HEK293 (cell line): ENCODE results near the gene C11orf91.

Experiments
- CTCF ChIA-PET: fragments of 350-600 bp; formaldehyde crosslinking; extraction: SDS; loops from one replicate; lab custom pipeline; 2021; ENCODE audit warnings: antibody characterized with exemption; lab: Yijun Ruan, JAX
- POLR2A ChIA-PET: fragments of 300-600 bp; formaldehyde crosslinking; extraction: SDS; loops from one replicate; lab custom pipeline; 2020; ENCODE audit warnings: antibody characterized with exemption, inconsistent platforms; lab: Yijun Ruan, JAX
- H3K27ac ChIP-seq: fragments of 200-500 bp; sonication (Bioruptor generic); 2 replicates; pipeline ENCODE4 v1.5.1; 2014; ENCODE audit warnings: low read depth, low read length, control low read depth, inconsistent platforms; ENCODE audit errors: extremely low read depth
- H3K36me3 ChIP-seq, 2 experiments: fragments of 200-500 bp in 1 of 2; sonication (Bioruptor generic) in 1 of 2; 1 replicate in 1 of 2; 2 replicates in 1 of 2; pipeline ENCODE4 v1.5.1; 2014 to 2017; ENCODE audit warnings: inconsistent platforms in 2 of 2, low read length in 2 of 2; ENCODE audit not compliant: control insufficient read depth in 2 of 2, insufficient read depth in 1 of 2
- H3K4me1 ChIP-seq: fragments of 200-500 bp; sonication (Bioruptor generic); 2 replicates; pipeline ENCODE4 v1.5.1; 2014; ENCODE audit warnings: mild to moderate bottlenecking, low read length, inconsistent platforms; ENCODE audit not compliant: control insufficient read depth, insufficient read depth
- H3K4me3 ChIP-seq: 2 replicates; pipeline ENCODE4 v1.5.1; 2011; ENCODE audit warnings: low read depth, mild to moderate bottlenecking, control low read depth, low read length, moderate library complexity
- H3K9me3 ChIP-seq: fragments of 200-500 bp; sonication (Bioruptor generic); 2 replicates; pipeline ENCODE4 v1.5.1; 2014; ENCODE audit warnings: low read depth, low read length, inconsistent platforms; ENCODE audit not compliant: control insufficient read depth, insufficient read depth
- BCL11B ChIP-seq: fragments of 450-650 bp; formaldehyde crosslinking; IDR thresholded peaks from 2 replicates; pipeline ENCODE4 v1.5.1; 2016; ENCODE audit warnings: low read depth, missing biosample characterization, missing genetic modification characterization
- GLI4 ChIP-seq: fragments of 450-650 bp; formaldehyde crosslinking; IDR thresholded peaks from 2 replicates; pipeline ENCODE4 v1.5.1; 2016; ENCODE audit warnings: missing biosample characterization, missing genetic modification characterization
- KLF9 ChIP-seq: fragments of 450-650 bp; formaldehyde crosslinking; IDR thresholded peaks from 2 replicates; pipeline ENCODE4 v1.5.1; 2016; ENCODE audit warnings: missing biosample characterization, missing genetic modification characterization, low read depth
- OVOL3 ChIP-seq: fragments of 450-650 bp; formaldehyde crosslinking; IDR thresholded peaks from 2 replicates; pipeline ENCODE4 v1.5.1; 2016; ENCODE audit warnings: missing biosample characterization, missing genetic modification characterization
- WT1 ChIP-seq: fragments of 450-650 bp; formaldehyde crosslinking; IDR thresholded peaks from 2 replicates; pipeline ENCODE4 v1.5.1; 2016; ENCODE audit warnings: missing biosample characterization, missing genetic modification characterization
- ZEB2 ChIP-seq: fragments of 450-650 bp; formaldehyde crosslinking; IDR thresholded peaks from 2 replicates; pipeline ENCODE4 v1.5.1; 2016; ENCODE audit warnings: missing biosample characterization, missing genetic modification characterization
- ZNF121 ChIP-seq: fragments of 450-650 bp; formaldehyde crosslinking; IDR thresholded peaks from 2 replicates; pipeline ENCODE4 v1.5.1; 2016; ENCODE audit warnings: missing biosample characterization, missing genetic modification characterization
- ZNF184 ChIP-seq: fragments of 450-650 bp; IDR thresholded peaks from 2 replicates; pipeline ENCODE4 v1.5.1; 2018; ENCODE audit warnings: missing biosample characterization, mild to moderate bottlenecking, missing genetic modification characterization
- ZNF214 ChIP-seq: fragments of 450-650 bp; formaldehyde crosslinking; IDR thresholded peaks from 2 replicates; pipeline ENCODE4 v1.5.1; 2017; ENCODE audit warnings: missing biosample characterization, mild to moderate bottlenecking, missing genetic modification characterization, borderline replicate concordance
- ZNF239 ChIP-seq: fragments of 450-650 bp; formaldehyde crosslinking; IDR thresholded peaks from 2 replicates; pipeline ENCODE4 v1.5.1; 2016; ENCODE audit warnings: missing biosample characterization, missing genetic modification characterization
- ZNF274 ChIP-seq, 2 experiments: fragments of 200-500 bp in 1 of 2; fragments of 450-650 bp in 1 of 2; sonication (Bioruptor generic) in 1 of 2; formaldehyde crosslinking in 1 of 2; IDR thresholded peaks; 2 replicates each; pipeline versions ENCODE4 v1.5.1 to v1.6.1; 2014 to 2016; ENCODE audit warnings: borderline replicate concordance in 1 of 2, inconsistent platforms in 1 of 2, low read length in 1 of 2, missing biosample characterization in 1 of 2, missing genetic modification characterization in 1 of 2
- ZNF394 ChIP-seq: fragments of 450-650 bp; formaldehyde crosslinking; IDR thresholded peaks from 2 replicates; pipeline ENCODE4 v1.5.1; 2016; ENCODE audit warnings: missing biosample characterization, missing genetic modification characterization, mild to moderate bottlenecking, moderate library complexity, borderline replicate concordance
- ZNF416 ChIP-seq: fragments of 450-650 bp; formaldehyde crosslinking; IDR thresholded peaks from 2 replicates; pipeline ENCODE4 v1.5.1; 2016; ENCODE audit warnings: missing biosample characterization, missing genetic modification characterization
- ZNF521 ChIP-seq: fragments of 450-650 bp; formaldehyde crosslinking; IDR thresholded peaks from 2 replicates; pipeline ENCODE4 v1.5.1; 2017; ENCODE audit warnings: missing biosample characterization, mild to moderate bottlenecking, missing genetic modification characterization
- ZNF777 ChIP-seq: fragments of 450-650 bp; formaldehyde crosslinking; IDR thresholded peaks from 2 replicates; pipeline ENCODE4 v1.5.1; 2017; ENCODE audit warnings: missing biosample characterization, missing genetic modification characterization, borderline replicate concordance
- ZSCAN30 ChIP-seq: fragments of 450-650 bp; IDR thresholded peaks from 2 replicates; pipeline ENCODE4 v1.5.1; 2018; ENCODE audit warnings: missing biosample characterization, mild to moderate bottlenecking, missing genetic modification characterization, moderate library complexity
- TF ChIP-seq, protein P1 (sequence below): IDR thresholded peaks from 2 replicates; pipeline ENCODE4 v1.6.1; 2011; ENCODE audit warnings: mild to moderate bottlenecking, low read depth, low read length, borderline replicate concordance
- TF ChIP-seq, protein P2 (sequence below): fragments of 450-650 bp; formaldehyde crosslinking; IDR thresholded peaks from 2 replicates; pipeline ENCODE4 v1.5.1; 2016; ENCODE audit warnings: missing biosample characterization, missing genetic modification characterization
- TF ChIP-seq, protein P3 (sequence below): sonication (generic); formaldehyde crosslinking; IDR thresholded peaks from 2 replicates; pipeline ENCODE4 v1.8.1; 2022; ENCODE audit warnings: mild to moderate bottlenecking, moderate library complexity, missing genetic modification reagents
- TF ChIP-seq, protein P4 (sequence below): fragments of 450-650 bp; formaldehyde crosslinking; IDR thresholded peaks from 2 replicates; pipeline ENCODE4 v1.5.1; 2016; ENCODE audit warnings: missing biosample characterization, missing genetic modification characterization
- TF ChIP-seq, protein P5 (sequence below): fragments of 450-650 bp; formaldehyde crosslinking; IDR thresholded peaks from 2 replicates; pipeline ENCODE4 v1.5.1; 2016; ENCODE audit warnings: missing biosample characterization, missing genetic modification characterization
- TF ChIP-seq, protein P6 (sequence below): fragments of 450-650 bp; formaldehyde crosslinking; IDR thresholded peaks from 2 replicates; pipeline ENCODE4 v1.5.1; 2017; ENCODE audit warnings: missing biosample characterization, mild to moderate bottlenecking, missing genetic modification characterization, moderate library complexity

The C11orf91 gene

DNA sequence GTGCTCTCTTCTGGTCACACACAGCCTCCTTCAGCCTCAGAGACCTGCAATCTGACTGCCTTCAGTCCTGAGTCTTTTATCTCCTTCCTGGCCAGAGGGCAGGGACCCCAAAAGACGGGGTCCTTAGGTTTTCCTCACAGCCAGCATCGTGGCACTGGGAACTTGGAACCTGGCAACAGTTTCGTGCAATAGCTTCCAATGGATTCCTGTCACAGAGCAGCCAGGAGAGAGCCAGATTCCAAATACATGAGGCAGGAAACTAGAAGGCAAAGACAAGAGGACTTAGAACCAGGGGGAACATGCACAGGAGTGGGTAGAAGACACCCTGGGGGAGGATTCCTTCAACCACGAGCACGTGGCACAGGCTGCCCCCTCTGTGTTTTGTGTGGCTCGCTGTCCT is 48.6 kb downstream of the C11orf91 start:
- no peak overlapping the region for H3K27ac ChIP-seq
- CTCF ChIA-PET = no interaction called here
- H3K9me3 ChIP-seq = no peaks in the 10 kb centered on the region
- H3K4me1 ChIP-seq = no peaks in the 10 kb centered on the region
- POLR2A ChIA-PET = interaction anchor here (0.8 kb wide), 1 partner anchor 19 kb away, joined by 3 read pairs; no protein-coding TSS in a partner anchor
- TF ChIP-seq, protein P1, sequence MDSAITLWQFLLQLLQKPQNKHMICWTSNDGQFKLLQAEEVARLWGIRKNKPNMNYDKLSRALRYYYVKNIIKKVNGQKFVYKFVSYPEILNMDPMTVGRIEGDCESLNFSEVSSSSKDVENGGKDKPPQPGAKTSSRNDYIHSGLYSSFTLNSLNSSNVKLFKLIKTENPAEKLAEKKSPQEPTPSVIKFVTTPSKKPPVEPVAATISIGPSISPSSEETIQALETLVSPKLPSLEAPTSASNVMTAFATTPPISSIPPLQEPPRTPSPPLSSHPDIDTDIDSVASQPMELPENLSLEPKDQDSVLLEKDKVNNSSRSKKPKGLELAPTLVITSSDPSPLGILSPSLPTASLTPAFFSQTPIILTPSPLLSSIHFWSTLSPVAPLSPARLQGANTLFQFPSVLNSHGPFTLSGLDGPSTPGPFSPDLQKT = no peak
- TF ChIP-seq OVOL3 (no peak), ZEB2 (tag by site-specific recombination) (no peak), ZNF394 (tag by site-specific recombination) (no peak), WT1 (tag by site-specific recombination) (no peak), ZNF521 (no peak), GLI4 (tag by site-specific recombination) (no peak), ZSCAN30 (tag by site-specific recombination) (no peak), ZNF184 (tag by site-specific recombination) (no peak), ZNF121 (no peak)
- TF ChIP-seq, protein P2, sequence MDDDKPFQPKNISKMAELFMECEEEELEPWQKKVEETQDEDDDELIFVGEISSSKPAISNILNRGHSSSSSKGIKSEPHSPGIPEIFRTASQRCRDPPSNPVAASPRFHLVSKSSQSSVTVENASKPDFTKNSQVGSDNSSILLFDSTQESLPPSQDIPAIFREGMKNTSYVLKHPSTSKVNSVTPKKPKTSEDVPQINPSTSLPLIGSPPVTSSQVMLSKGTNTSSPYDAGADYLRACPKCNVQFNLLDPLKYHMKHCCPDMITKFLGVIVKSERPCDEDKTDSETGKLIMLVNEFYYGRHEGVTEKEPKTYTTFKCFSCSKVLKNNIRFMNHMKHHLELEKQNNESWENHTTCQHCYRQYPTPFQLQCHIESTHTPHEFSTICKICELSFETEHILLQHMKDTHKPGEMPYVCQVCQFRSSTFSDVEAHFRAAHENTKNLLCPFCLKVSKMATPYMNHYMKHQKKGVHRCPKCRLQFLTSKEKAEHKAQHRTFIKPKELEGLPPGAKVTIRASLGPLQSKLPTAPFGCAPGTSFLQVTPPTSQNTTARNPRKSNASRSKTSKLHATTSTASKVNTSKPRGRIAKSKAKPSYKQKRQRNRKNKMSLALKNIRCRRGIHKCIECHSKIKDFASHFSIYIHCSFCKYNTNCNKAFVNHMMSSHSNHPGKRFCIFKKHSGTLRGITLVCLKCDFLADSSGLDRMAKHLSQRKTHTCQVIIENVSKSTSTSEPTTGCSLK (tag by site-specific recombination) = no peak
- TF ChIP-seq, protein P3, sequence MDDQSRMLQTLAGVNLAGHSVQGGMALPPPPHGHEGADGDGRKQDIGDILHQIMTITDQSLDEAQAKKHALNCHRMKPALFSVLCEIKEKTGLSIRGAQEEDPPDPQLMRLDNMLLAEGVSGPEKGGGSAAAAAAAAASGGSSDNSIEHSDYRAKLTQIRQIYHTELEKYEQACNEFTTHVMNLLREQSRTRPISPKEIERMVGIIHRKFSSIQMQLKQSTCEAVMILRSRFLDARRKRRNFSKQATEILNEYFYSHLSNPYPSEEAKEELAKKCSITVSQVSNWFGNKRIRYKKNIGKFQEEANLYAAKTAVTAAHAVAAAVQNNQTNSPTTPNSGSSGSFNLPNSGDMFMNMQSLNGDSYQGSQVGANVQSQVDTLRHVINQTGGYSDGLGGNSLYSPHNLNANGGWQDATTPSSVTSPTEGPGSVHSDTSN (CRISPR knock-in tag) = no peak
- TF ChIP-seq, protein P4, sequence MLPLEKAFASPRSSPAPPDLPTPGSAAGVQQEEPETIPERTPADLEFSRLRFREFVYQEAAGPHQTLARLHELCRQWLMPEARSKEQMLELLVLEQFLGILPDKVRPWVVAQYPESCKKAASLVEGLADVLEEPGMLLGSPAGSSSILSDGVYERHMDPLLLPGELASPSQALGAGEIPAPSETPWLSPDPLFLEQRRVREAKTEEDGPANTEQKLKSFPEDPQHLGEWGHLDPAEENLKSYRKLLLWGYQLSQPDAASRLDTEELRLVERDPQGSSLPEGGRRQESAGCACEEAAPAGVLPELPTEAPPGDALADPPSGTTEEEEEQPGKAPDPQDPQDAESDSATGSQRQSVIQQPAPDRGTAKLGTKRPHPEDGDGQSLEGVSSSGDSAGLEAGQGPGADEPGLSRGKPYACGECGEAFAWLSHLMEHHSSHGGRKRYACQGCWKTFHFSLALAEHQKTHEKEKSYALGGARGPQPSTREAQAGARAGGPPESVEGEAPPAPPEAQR (tag by site-specific recombination) = no peak
- no peak overlapping the region for H3K4me3 ChIP-seq
- no peaks in the 10 kb centered on the region for H3K36me3 ChIP-seq

DNA sequence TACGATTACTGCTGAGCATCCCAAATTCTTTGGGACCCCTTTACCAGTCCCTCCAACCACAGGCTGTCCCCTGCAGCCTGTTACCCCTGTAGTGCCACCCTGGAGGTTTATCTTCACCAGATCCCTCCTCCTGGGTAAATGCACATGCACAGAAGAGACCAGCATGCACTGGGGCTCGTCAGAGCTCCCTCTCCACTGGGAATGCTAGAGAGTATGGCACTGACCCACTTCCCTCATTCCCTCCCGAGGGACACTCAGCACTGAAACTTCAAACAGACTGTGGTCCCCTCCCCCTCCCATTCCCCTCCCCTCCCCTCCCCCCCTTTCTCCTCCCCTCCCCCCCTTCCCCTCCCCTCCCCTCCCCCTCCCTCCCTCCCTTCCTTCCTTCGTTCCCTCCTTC is 49.1 kb downstream of the C11orf91 start:
- H3K4me3 ChIP-seq = no peak overlapping the region
- no peak overlapping the region for H3K27ac ChIP-seq

DNA sequence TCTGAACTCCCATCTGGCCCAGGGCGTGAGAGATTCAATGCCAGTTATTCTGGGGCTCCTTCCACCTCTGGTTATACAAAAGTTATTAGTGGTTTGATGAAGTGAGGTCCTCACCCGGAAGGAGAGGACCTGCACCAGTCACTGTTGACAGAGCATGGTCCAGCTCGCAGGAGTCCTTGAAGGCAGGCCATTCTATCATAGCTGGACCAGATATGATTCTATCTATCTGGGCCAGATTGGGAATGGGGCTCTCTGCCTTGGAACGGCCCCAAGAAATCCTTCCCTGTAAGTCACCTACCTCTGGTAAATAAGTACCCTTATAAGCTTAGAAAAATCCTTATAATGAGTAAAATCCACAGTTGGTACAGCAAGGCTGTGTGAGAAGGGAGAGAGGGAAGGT is 50.7 kb downstream of the C11orf91 start:
- no peak overlapping the region for H3K27ac ChIP-seq
- CTCF ChIA-PET = interaction anchor here (0.6 kb wide), 3 partner anchors 12 to 1008 kb away, joined by 3 to 5 read pairs (median 5); no protein-coding TSS in a partner anchor
- no peak for TF ChIP-seq BCL11B (tag by site-specific recombination)
- no peak for TF ChIP-seq KLF9 (tag by site-specific recombination)
- TF ChIP-seq, protein P5, sequence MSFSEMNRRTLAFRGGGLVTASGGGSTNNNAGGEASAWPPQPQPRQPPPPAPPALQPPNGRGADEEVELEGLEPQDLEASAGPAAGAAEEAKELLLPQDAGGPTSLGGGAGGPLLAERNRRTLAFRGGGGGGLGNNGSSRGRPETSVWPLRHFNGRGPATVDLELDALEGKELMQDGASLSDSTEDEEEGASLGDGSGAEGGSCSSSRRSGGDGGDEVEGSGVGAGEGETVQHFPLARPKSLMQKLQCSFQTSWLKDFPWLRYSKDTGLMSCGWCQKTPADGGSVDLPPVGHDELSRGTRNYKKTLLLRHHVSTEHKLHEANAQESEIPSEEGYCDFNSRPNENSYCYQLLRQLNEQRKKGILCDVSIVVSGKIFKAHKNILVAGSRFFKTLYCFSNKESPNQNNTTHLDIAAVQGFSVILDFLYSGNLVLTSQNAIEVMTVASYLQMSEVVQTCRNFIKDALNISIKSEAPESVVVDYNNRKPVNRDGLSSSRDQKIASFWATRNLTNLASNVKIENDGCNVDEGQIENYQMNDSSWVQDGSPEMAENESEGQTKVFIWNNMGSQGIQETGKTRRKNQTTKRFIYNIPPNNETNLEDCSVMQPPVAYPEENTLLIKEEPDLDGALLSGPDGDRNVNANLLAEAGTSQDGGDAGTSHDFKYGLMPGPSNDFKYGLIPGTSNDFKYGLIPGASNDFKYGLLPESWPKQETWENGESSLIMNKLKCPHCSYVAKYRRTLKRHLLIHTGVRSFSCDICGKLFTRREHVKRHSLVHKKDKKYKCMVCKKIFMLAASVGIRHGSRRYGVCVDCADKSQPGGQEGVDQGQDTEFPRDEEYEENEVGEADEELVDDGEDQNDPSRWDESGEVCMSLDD (tag by site-specific recombination) = no peak
- no peak for TF ChIP-seq ZNF214
- TF ChIP-seq ZNF416 = no peak
- no peak for TF ChIP-seq ZNF777 (tag by site-specific recombination)
- TF ChIP-seq, protein P6, sequence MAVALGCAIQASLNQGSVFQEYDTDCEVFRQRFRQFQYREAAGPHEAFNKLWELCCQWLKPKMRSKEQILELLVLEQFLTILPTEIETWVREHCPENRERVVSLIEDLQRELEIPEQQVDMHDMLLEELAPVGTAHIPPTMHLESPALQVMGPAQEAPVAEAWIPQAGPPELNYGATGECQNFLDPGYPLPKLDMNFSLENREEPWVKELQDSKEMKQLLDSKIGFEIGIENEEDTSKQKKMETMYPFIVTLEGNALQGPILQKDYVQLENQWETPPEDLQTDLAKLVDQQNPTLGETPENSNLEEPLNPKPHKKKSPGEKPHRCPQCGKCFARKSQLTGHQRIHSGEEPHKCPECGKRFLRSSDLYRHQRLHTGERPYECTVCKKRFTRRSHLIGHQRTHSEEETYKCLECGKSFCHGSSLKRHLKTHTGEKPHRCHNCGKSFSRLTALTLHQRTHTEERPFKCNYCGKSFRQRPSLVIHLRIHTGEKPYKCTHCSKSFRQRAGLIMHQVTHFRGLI (tag by site-specific recombination) = no peak
- TF ChIP-seq ZNF274 (IDR thresholded peaks at IDR 0.05; ENCODE audit: low read length) = no peak
- no peak for TF ChIP-seq ZNF274 (tag by site-specific recombination; IDR thresholded peaks at IDR 0.05; ENCODE audit: borderline replicate concordance)

More for the DNA sequence above, 49.1 kb downstream of the C11orf91 start:
- H3K9me3 ChIP-seq = no peaks in the 10 kb centered on the region
- POLR2A ChIA-PET = interaction anchor here (0.8 kb wide), 1 partner anchor 18 kb away, joined by 3 read pairs; no protein-coding TSS in a partner anchor
- no peaks in the 10 kb centered on the region for H3K4me1 ChIP-seq
- CTCF ChIA-PET = no interaction called here
- no peaks in the 10 kb centered on the region for H3K36me3 ChIP-seq
- TF ChIP-seq ZNF239 (tag by site-specific recombination) = no peak

More for the DNA sequence above, 50.7 kb downstream of the C11orf91 start:
- POLR2A ChIA-PET = no interaction called here
- H3K4me3 ChIP-seq = no peak overlapping the region
- no peaks in the 10 kb centered on the region for H3K9me3 ChIP-seq
- no peaks in the 10 kb centered on the region for H3K36me3 ChIP-seq
- no peaks in the 10 kb centered on the region for H3K4me1 ChIP-seq
